ENCODE results near the gene PRG2. TPM values are rescaled to one million over a fixed set of nuclear protein-coding genes. Genes with fewer than 3 reads are reported as not detected.
"Not testable (repeated sequence)": the region's sequence is repeated elsewhere in the genome, so short reads cannot be mapped to it uniquely, and the experiment has no call there.

PRG2 gene
- total and polyA plus RNA-seq, 3 experiments from 2014 or later: 0.44 TPM; not detected in 2

GRCh38 chr11:57343825-57344224, 46.6 kb downstream of the PRG2 start:
- Mint-ChIP-seq H3K36me3 (no peaks in the 10 kb centered on the region), H3K4me3 (no peak overlapping the region), H3K4me1 (no peaks in the 10 kb centered on the region), H3K9me3 (no peaks in the 10 kb centered on the region), H3K27me3 (peaks cover 0 to 1% of the 10 kb centered on the region in 2 donors), H3K27ac (no peak overlapping the region)
- H3K27ac ChIP-seq (ENCODE audit: low read depth, low read length): no peak overlapping the region
- ChIA-PET CTCF (interaction anchor here (0.9 to 2.9 kb wide), 5 partner anchors 18 to 300 kb away, joined by 3 to 12 read pairs (median 4); no protein-coding TSS in a partner anchor), POLR2A (no interaction called here)
- DNase-seq: no peak
- H3K36me3 ChIP-seq (ENCODE audit: insufficient read depth, low read length): no peaks in the 10 kb centered on the region
- no peak overlapping the region for H3K4me3 ChIP-seq (ENCODE audit: low read length)
- no peaks in the 10 kb centered on the region for H3K27me3 ChIP-seq (ENCODE audit: insufficient read depth, low read length, poor library complexity, severe bottlenecking)
- H3K4me1 ChIP-seq (ENCODE audit: insufficient read depth, low read length): no peaks in the 10 kb centered on the region
- no peaks in the 10 kb centered on the region for H3K9me3 ChIP-seq (ENCODE audit: low read length)

- Histone ChIP-seq H3K36me3 (ENCODE audit: insufficient read depth, low read length) (no peaks in the 10 kb centered on the region), H3K4me3 (ENCODE audit: low read length) (no peak overlapping the region), H3K27me3 (ENCODE audit: insufficient read depth, low read length, poor library complexity, severe bottlenecking) (no peaks in the 10 kb centered on the region), H3K4me1 (ENCODE audit: insufficient read depth, low read length) (no peaks in the 10 kb centered on the region), H3K9me3 (ENCODE audit: low read length) (no peaks in the 10 kb centered on the region), H3K27ac (ENCODE audit: low read depth, low read length) (no peak overlapping the region)
- ChIA-PET CTCF (interaction anchor here (0.9 to 2.9 kb wide), 7 partner anchors 121 to 301 kb away, joined by 3 to 12 read pairs (median 3); no protein-coding TSS in a partner anchor), POLR2A (interaction anchor here (0.8 kb wide), 1 partner anchor 115 kb away, joined by 6 read pairs; no protein-coding TSS in a partner anchor)
- Mint-ChIP-seq H3K27ac (no peak overlapping the region), H3K4me1 (no peaks in the 10 kb centered on the region), H3K4me3 (no peak overlapping the region), H3K27me3 (peaks cover 0 to under 1% of the 10 kb centered on the region in 2 donors), H3K36me3 (no peaks in the 10 kb centered on the region), H3K9me3 (no peaks in the 10 kb centered on the region)
- no peak for DNase-seq
These were observed 47.7 kb downstream of the PRG2 start for GRCh38 chr11:57342702-57343101.

- Histone ChIP-seq H3K27me3 (ENCODE audit: insufficient read depth, low read length, poor library complexity, severe bottlenecking) (no peaks in the 10 kb centered on the region), H3K4me3 (ENCODE audit: low read length) (no peak overlapping the region), H3K9me3 (ENCODE audit: low read length) (no peaks in the 10 kb centered on the region), H3K36me3 (ENCODE audit: insufficient read depth, low read length) (no peaks in the 10 kb centered on the region), H3K27ac (ENCODE audit: low read depth, low read length) (no peak overlapping the region), H3K4me1 (ENCODE audit: insufficient read depth, low read length) (peaks cover 6% of the 10 kb centered on the region)
- ChIA-PET POLR2A (interaction anchor here (0.6 kb wide), 1 partner anchor 18 kb away, joined by 4 read pairs; no protein-coding TSS in a partner anchor), CTCF (interaction anchor here (1.1 to 2.9 kb wide), 3 partner anchors 152 to 299 kb away, joined by 3 to 12 read pairs (median 5); no protein-coding TSS in a partner anchor)
- Mint-ChIP-seq H3K9me3 (no peaks in the 10 kb centered on the region), H3K36me3 (no peaks in the 10 kb centered on the region), H3K27ac (peak overlapping the region in 1 of 8 donors; percentile 39), H3K27me3 (no peaks in the 10 kb centered on the region), H3K4me3 (no peak overlapping the region), H3K4me1 (peaks cover 3 to 5% (median 4%) of the 10 kb centered on the region in 3 donors)
- peak in 1 of 5 donors; percentile 14 for DNase-seq
These were observed 49.1 kb downstream of the PRG2 start for GRCh38 chr11:57341250-57341808.

GRCh38 chr11:57340039-57340615, 50.3 kb downstream of the PRG2 start:
- Histone ChIP-seq H3K36me3 (ENCODE audit: insufficient read depth, low read length) (no peaks in the 10 kb centered on the region), H3K9me3 (ENCODE audit: low read length) (no peaks in the 10 kb centered on the region), H3K27ac (ENCODE audit: low read depth, low read length) (no peak overlapping the region), H3K4me3 (ENCODE audit: low read length) (no peak overlapping the region), H3K4me1 (ENCODE audit: insufficient read depth, low read length) (peaks cover 10% of the 10 kb centered on the region), H3K27me3 (ENCODE audit: insufficient read depth, low read length, poor library complexity, severe bottlenecking) (no peaks in the 10 kb centered on the region)
- DNase-seq: peak in 1 of 5 donors; percentile 35
- no peaks in the 10 kb centered on the region for H3K9me3 Mint-ChIP-seq
- H3K36me3 Mint-ChIP-seq: peaks cover 0 to 5% (median 0%) of the 10 kb centered on the region in 3 donors
- POLR2A ChIA-PET: no interaction called here
- peak overlapping the region in 1 of 7 donors; percentile 52 for H3K4me3 Mint-ChIP-seq
- peaks cover 9 to 12% (median 12%) of the 10 kb centered on the region in 3 donors for H3K4me1 Mint-ChIP-seq
- CTCF ChIA-PET: interaction anchor here (0.6 kb wide), 1 partner anchor 153 kb away, joined by 3 read pairs; no protein-coding TSS in a partner anchor
- peak overlapping the region in 2 of 8 donors; percentile 62 to 86 for H3K27ac Mint-ChIP-seq
- no peaks in the 10 kb centered on the region for H3K27me3 Mint-ChIP-seq

- peak overlapping the region in 1 of 7 donors; percentile 69 for H3K4me3 Mint-ChIP-seq
- POLR2A ChIA-PET: no interaction called here
- Histone ChIP-seq H3K9me3 (ENCODE audit: low read length) (no peaks in the 10 kb centered on the region), H3K27me3 (ENCODE audit: insufficient read depth, low read length, poor library complexity, severe bottlenecking) (no peaks in the 10 kb centered on the region), H3K36me3 (ENCODE audit: insufficient read depth, low read length) (no peaks in the 10 kb centered on the region), H3K27ac (ENCODE audit: low read depth, low read length) (no peak overlapping the region), H3K4me3 (ENCODE audit: low read length) (no peak overlapping the region), H3K4me1 (ENCODE audit: insufficient read depth, low read length) (peaks cover 18% of the 10 kb centered on the region)
- no peaks in the 10 kb centered on the region for H3K27me3 Mint-ChIP-seq
- H3K36me3 Mint-ChIP-seq: peaks cover 0 to 12% (median 0%) of the 10 kb centered on the region in 3 donors
- no peaks in the 10 kb centered on the region for H3K9me3 Mint-ChIP-seq
- H3K4me1 Mint-ChIP-seq: peaks cover 17 to 20% (median 20%) of the 10 kb centered on the region in 3 donors
- peak in 1 of 5 donors; percentile 27 for DNase-seq
- H3K27ac Mint-ChIP-seq: peak overlapping the region in 2 of 8 donors; percentile 26 to 65
- CTCF ChIA-PET: interaction anchor here (1.3 kb wide), 1 partner anchor 154 kb away, joined by 3 read pairs; no protein-coding TSS in a partner anchor
These were observed 51.1 kb downstream of the PRG2 start for GRCh38 chr11:57339328-57339727.

- ChIA-PET POLR2A (no interaction called here), CTCF (interaction anchor here (0.5 to 1.6 kb wide), 4 partner anchors 12 to 155 kb away, joined by 3 to 5 read pairs (median 4); no protein-coding TSS in a partner anchor)
- Mint-ChIP-seq H3K9me3 (no peaks in the 10 kb centered on the region), H3K27me3 (no peaks in the 10 kb centered on the region), H3K4me3 (peak within 1 kb of the TSS in 3 of 7 donors; percentile 23 to 69 (median 46)), H3K4me1 (peaks cover 23 to 32% (median 31%) of the 10 kb centered on the region in 3 donors), H3K27ac (peak within 1 kb of the TSS; percentile 16 to 72 (median 56)), H3K36me3 (peaks cover 0 to 21% (median 0%) of the 10 kb centered on the region in 3 donors)
- DNase-seq: peak in 1 of 5 donors; percentile 44
- H3K4me1 ChIP-seq (ENCODE audit: insufficient read depth, low read length): peaks cover 22% of the 10 kb centered on the region
- peaks cover 2% of the 10 kb centered on the region for H3K36me3 ChIP-seq (ENCODE audit: insufficient read depth, low read length)
- no peaks in the 10 kb centered on the region for H3K27me3 ChIP-seq (ENCODE audit: insufficient read depth, low read length, poor library complexity, severe bottlenecking)
- H3K9me3 ChIP-seq (ENCODE audit: low read length): no peaks in the 10 kb centered on the region
- no peak within 1 kb of the TSS for H3K27ac ChIP-seq (ENCODE audit: low read depth, low read length)
- no peak within 1 kb of the TSS for H3K4me3 ChIP-seq (ENCODE audit: low read length)
These were observed 52.3 kb downstream of the PRG2 start, which contains the start of gene P2RX3 for GRCh38 chr11:57338142-57338541. Gene P2RX3, plus strand, starts transcription at chr11:57338352. Its CDS starts 199 bp downstream, at chr11:57338551.

- H3K36me3 ChIP-seq (ENCODE audit: insufficient read depth, low read length): peaks cover 11% of the 10 kb centered on the region
- POLR2A ChIA-PET: interaction anchor here (4.4 kb wide), 1 partner anchor 12 kb away, joined by 46 read pairs; the partner anchor contains the start of gene TNKS1BP1
- H3K4me1 ChIP-seq (ENCODE audit: insufficient read depth, low read length): peaks cover 22% of the 10 kb centered on the region
- Mint-ChIP-seq H3K27ac (peak overlapping the region; percentile 97 to 100 (median 99)), H3K4me3 (peak overlapping the region in 6 of 7 donors; percentile 92 to 98 (median 94)), H3K36me3 (peaks cover 0 to 34% (median 4%) of the 10 kb centered on the region in 3 donors), H3K4me1 (peaks cover 23 to 38% (median 34%) of the 10 kb centered on the region in 3 donors)
- DNase-seq; H3K27me3 ChIP-seq (ENCODE audit: insufficient read depth, low read length, poor library complexity, severe bottlenecking); H3K9me3 ChIP-seq (ENCODE audit: low read length); H3K9me3 Mint-ChIP-seq; H3K27ac ChIP-seq (ENCODE audit: low read depth, low read length); H3K4me3 ChIP-seq (ENCODE audit: low read length); H3K27me3 Mint-ChIP-seq: not testable (repeated sequence)
- CTCF ChIA-PET: interaction anchor here (1.0 to 3.3 kb wide), 4 partner anchors 11 to 464 kb away, joined by 3 to 20 read pairs (median 4); partner anchors contain the start of gene TNKS1BP1
These were observed 53.6 kb downstream of the PRG2 start for GRCh38 chr11:57336856-57337255.
